Ascending aorta (tissue), 2 donors: ENCODE results near the gene HS1BP3. TPM values are rescaled to one million over a fixed set of nuclear protein-coding genes. Genes with fewer than 3 reads are reported as not detected.

Experiments
- DNase-seq, 2 donors: peaks; one replicate each; pipeline ENCODE4 v3.0.0-alpha.2; 2019; ENCODE audit warnings: low spot score in 2 of 2
- H3K27ac ChIP-seq, 2 donors: fragments of 200-600 bp; sonication (generic); one replicate each; pipeline ENCODE4 v1.5.1; 2016 to 2017; ENCODE audit warnings: mild to moderate bottlenecking in 1 of 2
- H3K27me3 ChIP-seq: fragments of 200-600 bp; sonication (generic); one replicate; pipeline ENCODE4 v1.5.1; 2017
- H3K36me3 ChIP-seq, 2 donors: fragments of 200-600 bp; sonication (generic); one replicate each; pipeline ENCODE4 v1.5.1; 2016
- H3K4me1 ChIP-seq, 2 donors: fragments of 200-600 bp; sonication (generic); one replicate each; pipeline ENCODE4 v1.5.1; 2016 to 2017; ENCODE audit warnings: mild to moderate bottlenecking in 1 of 2
- H3K4me3 ChIP-seq, 2 donors: fragments of 200-600 bp; sonication (generic); one replicate each; pipeline ENCODE4 v1.5.1; 2016 to 2017; ENCODE audit warnings: mild to moderate bottlenecking in 1 of 2
- H3K9me3 ChIP-seq, 2 donors: fragments of 200-600 bp; sonication (generic); one replicate each; pipeline ENCODE4 v1.5.1; 2016
- CTCF ChIP-seq, 3 experiments: fragments of 200-600 bp in 2 of 3; fragments of 450-650 bp in 1 of 3; sonication (generic) in 2 of 3; IDR thresholded peaks; one replicate each; pipeline ENCODE4 v1.5.1; 2016 to 2019; ENCODE audit warnings: antibody characterized with exemption in 3 of 3, mild to moderate bottlenecking in 1 of 3, moderate library complexity in 1 of 3
- intact Hi-C: fragments of 100-400 bp; cut with DNase I; formaldehyde crosslinking; loops from one replicate; pipeline ENCODE4 v1.15.1; 2023
- total RNA-seq: library from RNA; depleted of rRNA; stranded (reverse); fragments of >200 nt; gene quantifications from one replicate; pipeline ENCODE4 v1.1.0, GENCODE V29; 2016

Gene HS1BP3
- total RNA-seq, 1 donor from 2014 or later, result 40.0 TPM

- DNase-seq, result peak; percentile 37 to 84
- Histone ChIP-seq H3K4me3 (no peak overlapping the region), H3K36me3 (no peaks in the 10 kb centered on the region), H3K9me3 (no peaks in the 10 kb centered on the region), H3K27me3 (no peaks in the 10 kb centered on the region), H3K27ac (peak overlapping the region; percentile 32 to 49), H3K4me1 (peaks cover 13 to 26% of the 10 kb centered on the region in 2 donors)
- intact Hi-C loops, result no loop called here
- TF ChIP-seq CTCF (IDR thresholded peaks at IDR 0.05), result no peak
These were observed 57.5 kb downstream of the HS1BP3 start for GRCh38 chr2:20593072-20594034.

GRCh38 chr2:20592106-20593071, 58.5 kb downstream of the HS1BP3 start:
- no peak overlapping the region for H3K27ac ChIP-seq
- no peaks in the 10 kb centered on the region for H3K9me3 ChIP-seq
- no peaks in the 10 kb centered on the region for H3K36me3 ChIP-seq
- H3K4me3 ChIP-seq, result no peak overlapping the region
- peak; percentile 5 to 61 for DNase-seq
- no peak for TF ChIP-seq CTCF (IDR thresholded peaks at IDR 0.05)
- intact Hi-C loops, result no loop called here
- H3K4me1 ChIP-seq, result peaks cover 9 to 22% of the 10 kb centered on the region in 2 donors
- no peaks in the 10 kb centered on the region for H3K27me3 ChIP-seq

GRCh38 chr2:20590704-20591515, 60.0 kb downstream of the HS1BP3 start:
- peak in 1 of 2 donors; percentile 50 for DNase-seq

DNA sequence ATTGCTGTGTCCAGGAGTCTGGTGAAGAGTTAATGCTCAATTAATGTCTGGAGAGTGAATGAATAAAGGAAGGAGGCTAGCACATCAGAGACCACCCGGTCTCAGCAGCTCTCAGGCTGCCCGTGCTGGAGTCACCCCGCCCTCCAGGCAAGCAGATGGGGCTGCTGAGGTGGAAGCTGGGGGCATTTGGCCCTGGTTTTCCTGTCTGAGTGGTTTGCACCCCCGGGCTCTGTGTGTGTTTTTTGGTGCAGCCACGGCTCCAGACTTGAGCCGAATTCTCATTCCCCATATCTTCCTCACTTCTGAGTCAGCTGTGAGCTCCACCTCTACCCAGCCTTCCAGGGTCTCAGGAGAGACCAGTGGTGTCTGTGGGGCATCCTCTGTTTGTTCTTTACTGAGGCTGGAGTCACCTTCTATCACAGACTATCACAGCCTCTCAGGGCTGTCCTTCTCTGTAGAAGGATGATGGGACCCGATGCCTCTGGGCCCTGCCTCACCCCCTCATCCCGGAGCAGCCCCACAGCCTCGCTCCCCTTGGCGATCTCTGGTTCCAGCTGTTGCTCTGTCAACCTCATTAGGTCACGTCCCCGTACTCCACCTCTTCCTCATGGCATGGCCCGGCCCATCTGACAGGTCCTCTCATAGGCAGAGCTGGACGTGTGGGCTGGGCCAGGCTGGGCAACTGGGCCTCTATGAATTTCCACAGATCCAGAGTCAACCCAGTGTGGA, 60.8 kb downstream of the HS1BP3 start:
- peaks cover under 1 to 14% of the 10 kb centered on the region in 2 donors for H3K4me1 ChIP-seq
- intact Hi-C loops, result no loop called here

More at GRCh38 chr2:20590704-20591515, 60.0 kb downstream of the HS1BP3 start:
- H3K4me3 ChIP-seq, result no peak overlapping the region
- no peak overlapping the region for H3K27ac ChIP-seq
- no peak for TF ChIP-seq CTCF (IDR thresholded peaks at IDR 0.05)
- peaks cover 0 to 13% of the 10 kb centered on the region in 2 donors for H3K4me1 ChIP-seq
- no peaks in the 10 kb centered on the region for H3K27me3 ChIP-seq
- intact Hi-C loops, result no loop called here
- no peaks in the 10 kb centered on the region for H3K36me3 ChIP-seq
- H3K9me3 ChIP-seq, result no peaks in the 10 kb centered on the region

More for the DNA sequence above, 60.8 kb downstream of the HS1BP3 start:
- TF ChIP-seq CTCF (IDR thresholded peaks at IDR 0.05), result no peak
- H3K36me3 ChIP-seq, result no peaks in the 10 kb centered on the region
- no peaks in the 10 kb centered on the region for H3K9me3 ChIP-seq
- no peaks in the 10 kb centered on the region for H3K27me3 ChIP-seq
- H3K27ac ChIP-seq, result no peak overlapping the region
- H3K4me3 ChIP-seq, result no peak overlapping the region
- DNase-seq, result peak in 1 of 2 donors; percentile 61
